H9 (cell line): ENCODE measurements around the gene PLCB1. TPM values are rescaled to one million over a fixed set of nuclear protein-coding genes. Genes with fewer than 3 reads are reported as not detected.

Source experiments
- DNase-seq: peaks from one replicate; pipeline ENCODE4 v3.0.0-alpha.2; 2017
- H2AFZ ChIP-seq: one replicate; pipeline ENCODE4 v1.6.1; 2013; ENCODE audit warnings: mild to moderate bottlenecking, low read length, control low read depth, moderate library complexity
- H2AK5ac ChIP-seq: 2 replicates; pipeline ENCODE4 v1.6.1; 2013; ENCODE audit warnings: low read length, control low read depth, mixed read lengths; ENCODE audit not compliant: insufficient read length
- H2BK120ac ChIP-seq: one replicate; pipeline ENCODE4 v1.6.1; 2013; ENCODE audit warnings: low read depth, mild to moderate bottlenecking, low read length, control low read depth, inconsistent platforms; ENCODE audit not compliant: poor library complexity, severe bottlenecking
- H2BK12ac ChIP-seq: 2 replicates; pipeline ENCODE4 v1.6.1; 2013; ENCODE audit warnings: low read length, control low read depth, mixed read lengths, low read depth; ENCODE audit not compliant: insufficient read length
- H2BK15ac ChIP-seq: 2 replicates; pipeline ENCODE4 v1.6.1; 2013; ENCODE audit warnings: low read depth, low read length, control low read depth
- H2BK20ac ChIP-seq: one replicate; pipeline ENCODE4 v1.6.1; 2013; ENCODE audit warnings: low read depth, mild to moderate bottlenecking, low read length, control low read depth, inconsistent platforms; ENCODE audit not compliant: poor library complexity, severe bottlenecking
- H2BK5ac ChIP-seq: 2 replicates; pipeline ENCODE4 v1.6.1; 2013; ENCODE audit warnings: low read length, control low read depth, mixed read lengths; ENCODE audit not compliant: insufficient read length
- H3K14ac ChIP-seq: 2 replicates; pipeline ENCODE4 v1.6.1; 2013; ENCODE audit warnings: low read length, control low read depth; ENCODE audit not compliant: insufficient read depth
- H3K18ac ChIP-seq: 2 replicates; pipeline ENCODE4 v1.6.1; 2013; ENCODE audit warnings: low read depth, mild to moderate bottlenecking, mixed read lengths, low read length, control low read depth; ENCODE audit not compliant: insufficient read length
- H3K23ac ChIP-seq: 2 replicates; pipeline ENCODE4 v1.6.1; 2013; ENCODE audit warnings: low read length, control low read depth, mixed read lengths, low read depth; ENCODE audit not compliant: insufficient read length
- H3K23me2 ChIP-seq: 2 replicates; pipeline ENCODE4 v1.6.1; 2013; ENCODE audit warnings: low read depth, mild to moderate bottlenecking, mixed read lengths, low read length, control low read depth; ENCODE audit not compliant: insufficient read length, poor library complexity, severe bottlenecking
- H3K27ac ChIP-seq: 2 replicates; pipeline ENCODE4 v1.5.1; 2013; ENCODE audit warnings: low read length, control low read depth, mixed read lengths, low read depth; ENCODE audit not compliant: insufficient read length
- H3K27me3 ChIP-seq: 2 replicates; pipeline ENCODE4 v1.6.1; 2013; ENCODE audit warnings: low read length, control low read depth, inconsistent platforms; ENCODE audit not compliant: insufficient read depth
- H3K4ac ChIP-seq: 2 replicates; pipeline ENCODE4 v1.6.1; 2013; ENCODE audit warnings: low read depth, mild to moderate bottlenecking, control low read depth, inconsistent platforms, low read length, moderate library complexity
- H3K4me1 ChIP-seq: 2 replicates; pipeline ENCODE4 v1.6.1; 2013; ENCODE audit warnings: low read length, control low read depth, inconsistent platforms; ENCODE audit not compliant: insufficient read depth
- H3K4me2 ChIP-seq: 2 replicates; pipeline ENCODE4 v1.6.1; 2013; ENCODE audit warnings: low read length, control low read depth, mixed read lengths; ENCODE audit not compliant: insufficient read length, insufficient read depth
- H3K56ac ChIP-seq: 2 replicates; pipeline ENCODE4 v1.6.1; 2013; ENCODE audit warnings: low read depth, mild to moderate bottlenecking, mixed read lengths, low read length, control low read depth; ENCODE audit not compliant: insufficient read length
- H3K79me1 ChIP-seq: 2 replicates; pipeline ENCODE4 v1.6.1; 2013; ENCODE audit warnings: low read depth, mild to moderate bottlenecking, moderate library complexity, low read length, control low read depth, inconsistent platforms; ENCODE audit not compliant: insufficient read depth, poor library complexity, severe bottlenecking
- H3K79me2 ChIP-seq: 2 replicates; pipeline ENCODE4 v1.6.1; 2013; ENCODE audit warnings: low read length, control low read depth, inconsistent platforms; ENCODE audit not compliant: insufficient read depth
- H3K9ac ChIP-seq: 2 replicates; pipeline ENCODE4 v1.6.1; 2013; ENCODE audit warnings: low read length, control low read depth, mixed read lengths; ENCODE audit not compliant: insufficient read length; ENCODE audit errors: extremely low read depth
- H3K9me3 ChIP-seq: one replicate; pipeline ENCODE4 v1.6.1; 2013; ENCODE audit warnings: low read depth, low read length, inconsistent platforms; ENCODE audit not compliant: control insufficient read depth
- H3T11ph ChIP-seq: one replicate; pipeline ENCODE4 v1.6.1; 2013; ENCODE audit warnings: mild to moderate bottlenecking, low read length, control low read depth, inconsistent platforms
- H4K20me1 ChIP-seq: one replicate; pipeline ENCODE4 v1.6.1; 2013; ENCODE audit not compliant: control insufficient read depth, insufficient read length, insufficient read depth
- H4K5ac ChIP-seq: 2 replicates; pipeline ENCODE4 v1.6.1; 2013; ENCODE audit warnings: low read depth, mild to moderate bottlenecking, mixed read lengths, low read length, control low read depth; ENCODE audit not compliant: insufficient read length
- H4K8ac ChIP-seq: replicated peaks from 2 replicates; pipeline ENCODE4 v1.6.1; 2013; ENCODE audit warnings: low read length, control low read depth, mixed read lengths, low read depth; ENCODE audit not compliant: insufficient read length
- H4K91ac ChIP-seq: 2 replicates; pipeline ENCODE4 v1.6.1; 2013; ENCODE audit warnings: low read depth, mild to moderate bottlenecking, moderate library complexity, mixed read lengths, low read length, control low read depth; ENCODE audit not compliant: insufficient read length
- H3K27ac Mint-ChIP-seq, 3 experiments: 2 replicates in 2 of 3; 3 replicates in 1 of 3; pipeline ENCODE4 v1.8.0; 2020 to 2021; ENCODE audit warnings: mixed read lengths in 3 of 3, mild to moderate bottlenecking in 1 of 3, moderate library complexity in 1 of 3
- H3K27me3 Mint-ChIP-seq: 2 replicates; pipeline ENCODE4 v1.8.0; 2021; ENCODE audit warnings: low read depth, mild to moderate bottlenecking, moderate library complexity, mixed read lengths
- H3K36me3 Mint-ChIP-seq, 3 experiments: 2 replicates in 2 of 3; 3 replicates in 1 of 3; pipeline ENCODE4 v1.8.0; 2020 to 2021; ENCODE audit warnings: low read depth in 3 of 3, mixed read lengths in 3 of 3; ENCODE audit not compliant: insufficient read depth in 1 of 3
- H3K4me1 Mint-ChIP-seq, 2 experiments: 2 replicates each; pipeline ENCODE4 v1.8.0; 2020; ENCODE audit warnings: mixed read lengths in 2 of 2
- H3K4me3 Mint-ChIP-seq, 2 experiments: 2 replicates in 1 of 2; 3 replicates in 1 of 2; pipeline ENCODE4 v1.8.0; 2020 to 2021; ENCODE audit warnings: mild to moderate bottlenecking in 2 of 2, mixed read lengths in 2 of 2, moderate library complexity in 1 of 2
- H3K9me3 Mint-ChIP-seq, 2 experiments: 2 replicates in 1 of 2; 3 replicates in 1 of 2; pipeline ENCODE4 v1.8.0; 2020; ENCODE audit warnings: mild to moderate bottlenecking in 2 of 2, mixed read lengths in 2 of 2, moderate library complexity in 1 of 2
- CTCF ChIP-seq: fragments of 200-600 bp; sonication (generic); conservative IDR thresholded peaks from 3 replicates; pipeline ENCODE4 v1.8.0; 2021; ENCODE audit warnings: antibody characterized with exemption, mild to moderate bottlenecking
- WGBS: extraction: QIAGEN DNeasy Blood & Tissue Kit; methylation state at CpG from one replicate; pipeline ENCODE4 v1.1.7; 2013; ENCODE audit warnings: missing lambda C conversion rate, low lambda C conversion rate, mixed read lengths; ENCODE audit not compliant: insufficient read length; ENCODE audit errors: extremely low coverage; 5-methylcytosine and 5-hydroxymethylcytosine counted together
- total RNA-seq: library from RNA; stranded (reverse); gene quantifications from 2 replicates; pipeline ENCODE4 v1.2.1, GENCODE V29; 2021

PLCB1 gene
- total RNA-seq, 1 experiment from 2014 or later, result 11.5 TPM

GRCh38 chr20:8428988-8429387 lies 296.9 kb downstream of the PLCB1 start:
- H4K91ac ChIP-seq, result no peak overlapping the region
- no peak overlapping the region for H3K56ac ChIP-seq
- H2BK20ac ChIP-seq, result no peak overlapping the region
- no peak overlapping the region for H3T11ph ChIP-seq
- H2BK120ac ChIP-seq, result no peak overlapping the region
- TF ChIP-seq CTCF, result no peak
- H3K14ac ChIP-seq, result no peak overlapping the region
- H3K4me1 Mint-ChIP-seq, result peaks cover 23 to 26% of the 10 kb centered on the region in 2 experiments
- H3K79me2 ChIP-seq, result no peaks in the 10 kb centered on the region
- no peak overlapping the region for H2BK12ac ChIP-seq
- H3K79me1 ChIP-seq, result no peaks in the 10 kb centered on the region
- WGBS, result no CpG with 5 or more reads among the region's 3 CpGs
- H4K5ac ChIP-seq, result no peak overlapping the region
- H3K23ac ChIP-seq, result no peak overlapping the region
- H3K4ac ChIP-seq, result no peak overlapping the region
- no peaks in the 10 kb centered on the region for H3K9me3 ChIP-seq
- no peaks in the 10 kb centered on the region for H3K9me3 Mint-ChIP-seq
- no peak overlapping the region for H3K27ac Mint-ChIP-seq
- H3K4me3 Mint-ChIP-seq, result no peak overlapping the region
- no peak overlapping the region for H4K8ac ChIP-seq
- no peak overlapping the region for H2BK5ac ChIP-seq
- no peak overlapping the region for H2AFZ ChIP-seq
- H2BK15ac ChIP-seq, result no peak overlapping the region
- H3K36me3 Mint-ChIP-seq, result no peaks in the 10 kb centered on the region
- no peak overlapping the region for H2AK5ac ChIP-seq
- no peak overlapping the region for H3K27ac ChIP-seq
- peaks cover 5% of the 10 kb centered on the region; the same call in 1 of the 2 replicates for H3K4me1 ChIP-seq
- no peaks in the 10 kb centered on the region for H3K27me3 Mint-ChIP-seq
- H3K4me2 ChIP-seq, result no peak overlapping the region
- no peak for DNase-seq
- H4K20me1 ChIP-seq, result no peaks in the 10 kb centered on the region
- H3K9ac ChIP-seq, result no peak overlapping the region
- H3K23me2 ChIP-seq, result no peaks in the 10 kb centered on the region
- H3K18ac ChIP-seq, result no peak overlapping the region
- H3K27me3 ChIP-seq, result no peaks in the 10 kb centered on the region
